ENCODE results near the gene LGSN. TPM values are rescaled to one million over a fixed set of nuclear protein-coding genes. Genes with fewer than 3 reads are reported as not detected.

Gene LGSN
- total and polyA plus RNA-seq, 2 of the 13 experiments (the other 11 are each of a cell fraction or from before 2014, with no cell fraction given) = 0.13 to 0.63 TPM

GRCh38 chr6:63352544-63353285 is 32.9 kb upstream of the LGSN start (continued):
- TF ChIP-seq STAT6 (CRISPR knock-in tag; IDR thresholded peaks at IDR 0.05; ENCODE audit: borderline replicate concordance) (peak; percentile 73), CHCHD3 (CRISPR knock-in tag; IDR thresholded peaks at IDR 0.05) (no peak), ZC3H4 (CRISPR knock-in tag; IDR thresholded peaks at IDR 0.05; ENCODE audit: borderline replicate concordance) (no peak), YY1 (IDR thresholded peaks at IDR 0.05; ENCODE audit: insufficient read depth, insufficient replicate concordance, low read depth, low read length) (peak; percentile 7), HHEX (CRISPR knock-in tag; IDR thresholded peaks at IDR 0.05) (no peak), PAWR (CRISPR knock-in tag; IDR thresholded peaks at IDR 0.05; ENCODE audit: borderline replicate concordance) (no peak), MED1 (CRISPR knock-in tag; IDR thresholded peaks at IDR 0.05) (peak; percentile 68), ZNF556 (CRISPR knock-in tag; IDR thresholded peaks at IDR 0.05; ENCODE audit: borderline replicate concordance) (peak; percentile 41; the same call in 1 of the 2 replicates), ZNF768 (CRISPR knock-in tag; IDR thresholded peaks at IDR 0.05) (no peak), SOX5 (CRISPR knock-in tag; IDR thresholded peaks at IDR 0.05; ENCODE audit: borderline replicate concordance) (peak; percentile 25; the same call in 1 of the 2 replicates), U2AF2 (IDR thresholded peaks at IDR 0.05; ENCODE audit: low read depth, low read length) (no peak), NPAS2 (CRISPR knock-in tag; IDR thresholded peaks at IDR 0.05; ENCODE audit: borderline replicate concordance) (no peak), ZNF337 (CRISPR knock-in tag; IDR thresholded peaks at IDR 0.05; ENCODE audit: borderline replicate concordance, low read depth) (no peak), ZNF326 (CRISPR knock-in tag; IDR thresholded peaks at IDR 0.05; ENCODE audit: borderline replicate concordance) (no peak), FUBP1 (CRISPR knock-in tag; IDR thresholded peaks at IDR 0.05; ENCODE audit: borderline replicate concordance) (no peak), ZNF3 (CRISPR knock-in tag; IDR thresholded peaks at IDR 0.05) (peak; percentile 46; the same call in 1 of the 2 replicates), NCOA2 (CRISPR knock-in tag; IDR thresholded peaks at IDR 0.05) (peak; percentile 61), RNF219 (CRISPR knock-in tag; IDR thresholded peaks at IDR 0.05) (peak; percentile 70; the same call in 1 of the 2 replicates), ZNF430 (CRISPR knock-in tag; IDR thresholded peaks at IDR 0.05) (peak; percentile 41; the same call in 1 of the 2 replicates), ZNF691 (CRISPR knock-in tag; IDR thresholded peaks at IDR 0.05; ENCODE audit: borderline replicate concordance, low read depth) (no peak), PPARG (CRISPR knock-in tag; conservative IDR thresholded peaks at IDR 0.05) (peak; percentile 60), HOXA7 (CRISPR knock-in tag; IDR thresholded peaks at IDR 0.05) (no peak)

All from HepG2 (cell line).